ENCODE results near the gene UNC13B.

The UNC13B gene

DNA sequence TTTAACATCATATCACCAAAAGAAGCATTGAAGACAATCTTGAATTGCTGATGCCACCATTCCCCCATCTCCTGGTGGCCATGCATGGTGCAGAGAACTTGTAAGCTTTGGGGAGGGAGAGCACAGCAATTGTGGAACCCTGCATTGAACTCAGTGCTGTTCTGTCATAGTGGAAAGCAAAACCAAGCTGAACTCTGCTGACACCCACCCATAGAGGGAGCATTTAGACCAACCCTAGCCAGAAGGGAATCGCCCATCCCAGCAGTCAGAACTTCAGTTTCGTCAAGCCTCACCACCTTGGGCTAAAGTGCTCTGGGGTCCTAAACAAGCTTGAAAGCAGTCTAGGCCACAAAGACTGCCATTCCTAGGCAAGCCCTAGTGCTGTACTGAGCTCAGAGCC lies 290.7 kb downstream of the UNC13B start:
- DNase-seq, result no peak

DNA sequence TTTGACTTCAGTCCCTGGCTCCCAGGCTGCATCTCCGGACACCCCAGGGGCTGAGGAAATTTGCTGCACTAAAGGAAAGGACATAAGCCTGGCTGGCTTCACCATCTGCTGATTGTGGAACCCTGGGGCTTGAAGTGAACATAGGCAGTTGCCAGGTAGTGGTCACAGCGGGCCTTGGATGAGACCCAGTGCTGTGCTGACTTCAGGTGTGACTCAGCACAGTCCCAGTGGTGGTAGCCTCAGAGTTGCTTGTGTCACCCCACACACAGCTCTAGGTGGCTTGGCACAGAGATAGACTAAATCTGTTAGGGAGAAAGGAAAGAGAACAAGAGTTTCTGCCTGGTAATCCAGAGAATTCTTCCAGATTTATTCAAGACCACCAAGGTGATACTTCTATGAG lies 292.0 kb downstream of the UNC13B start:
- DNase-seq, result no peak
